Fibroblast of pulmonary artery (primary cell): ENCODE data around the gene FUS.
"Not testable (repeated sequence)": the region's sequence is repeated elsewhere in the genome, so short reads cannot be mapped to it uniquely, and the experiment has no call there.

Experiments used
- DNase-seq: peaks from one replicate; pipeline ENCODE4 v3.0.0-alpha.2; 2010; ENCODE audit warnings: low read depth
- H3K4me3 ChIP-seq: replicated peaks from 2 replicates; pipeline ENCODE4 v1.5.1; 2011; ENCODE audit warnings: low read depth, mild to moderate bottlenecking, control low read depth, low read length, moderate library complexity
- TF ChIP-seq, protein P1 (sequence below): IDR thresholded peaks from 2 replicates; pipeline ENCODE4 v1.5.1; 2011; ENCODE audit warnings: mild to moderate bottlenecking, control low read depth, low read length, inconsistent platforms; ENCODE audit errors: missing control alignments

Gene FUS

DNA sequence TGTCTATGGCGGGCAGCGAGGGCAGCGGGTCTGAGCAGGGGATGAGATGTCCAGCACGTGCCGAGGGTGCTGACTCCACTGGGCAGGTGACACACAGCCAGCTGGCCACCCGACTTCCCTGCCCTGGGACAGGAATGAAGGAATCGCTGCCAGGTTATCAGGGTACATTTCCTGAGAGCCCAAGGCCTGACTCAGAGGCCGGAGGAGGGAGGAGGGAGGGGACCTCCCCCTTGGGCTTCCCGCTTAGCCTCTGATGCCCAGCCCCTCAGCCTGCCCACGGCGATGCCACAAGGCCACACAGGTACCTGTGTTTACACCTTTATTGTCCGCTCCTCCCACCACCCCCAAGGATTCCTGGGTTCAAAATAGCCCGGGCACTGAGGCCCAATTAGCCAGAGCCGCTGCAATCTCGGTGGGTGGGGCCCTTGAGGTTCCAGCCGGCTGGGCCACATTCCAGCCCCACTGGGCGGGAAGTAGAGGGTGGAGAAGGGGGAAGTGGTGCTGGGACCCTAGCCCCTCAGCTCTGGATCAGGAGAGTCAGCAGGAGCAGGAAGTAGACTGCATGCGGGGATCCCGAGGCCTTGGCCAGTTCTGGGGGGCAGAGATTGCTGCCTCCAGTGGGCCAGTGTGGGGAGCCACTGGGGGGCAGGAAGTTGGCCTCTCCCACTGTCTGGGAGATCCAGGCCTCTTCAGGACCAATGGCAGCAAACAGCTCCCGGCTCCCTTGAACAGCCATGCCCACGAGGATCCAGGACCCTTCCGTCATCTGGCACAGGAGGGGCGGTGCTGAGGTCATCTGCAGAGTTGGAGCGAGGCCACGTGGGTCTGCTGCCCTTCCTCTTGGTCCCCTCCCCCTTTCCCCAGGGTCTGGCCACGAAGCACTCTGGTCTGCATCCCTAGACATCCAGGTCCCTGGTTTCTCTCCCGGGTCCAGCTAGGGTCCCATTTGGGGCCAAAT, 41.0 kb upstream of the FUS start:
- peak overlapping the region; percentile 10 for H3K4me3 ChIP-seq
- DNase-seq: peak; percentile 62
- TF ChIP-seq, protein P1, sequence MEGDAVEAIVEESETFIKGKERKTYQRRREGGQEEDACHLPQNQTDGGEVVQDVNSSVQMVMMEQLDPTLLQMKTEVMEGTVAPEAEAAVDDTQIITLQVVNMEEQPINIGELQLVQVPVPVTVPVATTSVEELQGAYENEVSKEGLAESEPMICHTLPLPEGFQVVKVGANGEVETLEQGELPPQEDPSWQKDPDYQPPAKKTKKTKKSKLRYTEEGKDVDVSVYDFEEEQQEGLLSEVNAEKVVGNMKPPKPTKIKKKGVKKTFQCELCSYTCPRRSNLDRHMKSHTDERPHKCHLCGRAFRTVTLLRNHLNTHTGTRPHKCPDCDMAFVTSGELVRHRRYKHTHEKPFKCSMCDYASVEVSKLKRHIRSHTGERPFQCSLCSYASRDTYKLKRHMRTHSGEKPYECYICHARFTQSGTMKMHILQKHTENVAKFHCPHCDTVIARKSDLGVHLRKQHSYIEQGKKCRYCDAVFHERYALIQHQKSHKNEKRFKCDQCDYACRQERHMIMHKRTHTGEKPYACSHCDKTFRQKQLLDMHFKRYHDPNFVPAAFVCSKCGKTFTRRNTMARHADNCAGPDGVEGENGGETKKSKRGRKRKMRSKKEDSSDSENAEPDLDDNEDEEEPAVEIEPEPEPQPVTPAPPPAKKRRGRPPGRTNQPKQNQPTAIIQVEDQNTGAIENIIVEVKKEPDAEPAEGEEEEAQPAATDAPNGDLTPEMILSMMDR: no peak

DNA sequence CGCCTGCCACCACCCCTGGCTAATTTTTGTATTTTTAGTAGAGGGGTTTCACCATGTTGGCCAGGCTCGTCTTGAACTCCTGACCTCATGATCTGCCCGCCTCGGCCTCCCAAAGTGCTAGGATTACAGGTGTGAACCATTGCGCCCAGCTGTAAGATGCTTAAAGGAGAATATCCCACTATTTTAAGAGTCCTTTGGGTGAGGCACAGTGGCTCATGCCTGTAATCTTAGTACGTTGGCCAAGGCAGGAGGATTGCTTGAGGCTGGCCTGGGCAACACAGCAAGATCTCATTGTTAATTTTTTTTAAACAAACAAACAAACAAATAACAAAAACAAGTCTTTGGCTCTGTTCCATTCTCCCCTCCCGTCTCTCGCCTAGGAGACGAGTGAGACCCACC, 38.9 kb upstream of the FUS start:
- H3K4me3 ChIP-seq, DNase-seq: not testable (repeated sequence)

DNA sequence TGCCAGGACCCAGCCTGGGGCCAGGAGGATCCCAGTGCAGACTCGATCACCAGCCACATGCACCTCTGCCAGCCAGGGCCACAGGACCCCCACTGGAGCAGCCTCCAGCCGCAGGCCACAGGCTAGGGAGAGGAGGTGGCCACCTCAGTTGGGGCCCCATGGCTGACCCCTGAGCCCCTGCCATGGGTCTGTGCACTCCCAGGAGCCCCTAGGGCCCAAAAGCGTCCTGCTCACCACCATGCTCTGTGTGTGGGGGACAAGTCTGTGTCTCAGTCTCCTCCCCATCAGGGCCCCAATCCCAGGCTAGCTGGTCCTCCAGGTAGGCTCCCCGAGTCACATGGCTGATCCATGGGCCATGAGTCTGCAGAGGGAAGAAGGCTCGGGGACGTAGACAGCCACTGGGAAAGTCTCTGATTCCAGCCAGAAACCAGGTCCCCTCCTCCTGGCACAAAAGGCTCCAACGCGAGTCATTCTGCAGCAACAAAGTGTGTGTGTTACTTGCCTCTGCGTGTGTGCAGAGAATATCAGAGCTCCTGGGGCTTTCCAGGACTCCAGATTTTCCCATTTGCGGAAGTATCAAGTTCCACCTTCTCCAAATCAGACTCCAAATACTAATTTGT, 38.3 kb upstream of the FUS start:
- no peak for DNase-seq
- TF ChIP-seq, protein P1: no peak
- H3K4me3 ChIP-seq: peak overlapping the region; percentile 9

DNA sequence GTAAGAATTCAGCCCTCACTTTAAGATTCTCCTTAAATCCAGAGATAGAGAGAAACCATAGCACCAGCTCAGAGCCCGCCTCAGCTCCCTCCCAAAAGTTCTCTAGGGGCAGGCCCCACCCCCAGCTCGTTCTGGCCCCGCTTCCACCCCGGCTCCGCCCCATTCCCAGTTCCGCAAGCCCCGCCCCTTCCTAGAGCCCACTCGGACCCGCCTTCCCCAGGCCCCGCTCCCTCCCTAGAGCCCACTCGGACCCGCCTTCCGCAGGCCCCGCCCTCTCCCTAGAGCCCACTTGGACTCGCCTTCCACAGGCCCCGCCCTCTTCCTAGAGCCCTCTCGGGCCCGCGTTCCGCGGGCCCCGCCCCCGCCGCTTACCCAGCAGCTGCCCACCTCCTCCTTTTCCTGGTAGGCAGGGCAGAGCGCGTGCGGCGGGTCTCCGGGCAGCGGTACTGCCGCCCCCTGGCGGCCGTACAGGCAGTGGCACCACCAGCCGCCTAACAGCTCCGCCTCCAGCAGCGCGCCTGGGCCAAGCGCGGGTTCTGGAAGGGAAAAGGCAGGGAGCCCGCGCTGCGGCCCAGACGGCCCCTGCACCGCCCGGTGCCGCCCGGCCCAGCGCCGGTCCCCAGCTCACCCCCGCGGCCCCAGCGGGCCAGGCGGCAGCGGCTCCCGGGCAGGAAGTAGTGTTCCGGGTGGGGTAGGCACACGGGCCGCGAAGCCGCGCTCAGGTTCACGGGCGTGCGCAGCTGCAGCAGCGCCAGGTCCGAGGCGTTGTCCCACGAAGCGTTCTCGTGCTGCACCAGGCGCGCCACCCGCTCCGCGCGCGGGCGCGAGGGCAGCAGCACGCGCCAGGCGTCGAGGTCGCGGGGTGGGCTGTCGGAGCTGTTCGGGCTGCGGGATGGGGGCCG, 37.6 kb upstream of the FUS start:
- H3K4me3 ChIP-seq: peak overlapping the region; percentile 32
- DNase-seq: peak; percentile 99
- TF ChIP-seq, protein P1: peak; percentile 73

DNA sequence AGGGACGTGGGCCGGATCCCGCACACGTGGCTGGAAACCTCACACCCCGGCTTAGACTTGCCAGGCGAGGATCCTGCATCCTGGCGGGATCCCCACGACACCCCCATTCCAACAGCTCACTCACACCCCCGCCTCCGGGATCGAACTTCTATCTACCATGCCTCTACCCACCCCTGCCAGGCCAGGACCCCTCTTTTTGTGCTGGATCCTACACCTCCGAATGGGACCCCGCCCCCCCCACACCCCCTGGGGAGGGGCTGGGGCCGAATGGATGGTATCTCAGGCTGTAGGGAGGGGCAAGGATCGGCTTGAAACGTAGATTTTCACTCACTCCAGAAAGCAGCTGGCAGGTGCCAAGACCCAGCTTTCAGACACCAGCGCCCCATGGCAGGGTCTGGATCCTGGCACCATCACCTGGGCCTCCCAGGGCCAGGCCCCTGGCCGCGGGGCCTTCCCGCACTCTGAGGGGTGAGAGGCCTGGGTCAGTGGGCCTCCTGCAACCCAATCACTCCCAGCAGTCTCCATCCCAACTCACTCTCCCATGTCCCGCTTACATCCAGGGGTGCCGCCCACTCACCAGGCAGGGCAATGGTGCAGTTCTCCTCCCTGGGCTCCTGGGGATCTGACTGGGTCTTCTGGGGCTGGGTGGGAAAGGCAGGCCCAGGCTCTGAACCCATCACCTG, 36.8 kb upstream of the FUS start:
- TF ChIP-seq, protein P1: no peak
- H3K4me3 ChIP-seq: no peak overlapping the region
- no peak for DNase-seq

DNA sequence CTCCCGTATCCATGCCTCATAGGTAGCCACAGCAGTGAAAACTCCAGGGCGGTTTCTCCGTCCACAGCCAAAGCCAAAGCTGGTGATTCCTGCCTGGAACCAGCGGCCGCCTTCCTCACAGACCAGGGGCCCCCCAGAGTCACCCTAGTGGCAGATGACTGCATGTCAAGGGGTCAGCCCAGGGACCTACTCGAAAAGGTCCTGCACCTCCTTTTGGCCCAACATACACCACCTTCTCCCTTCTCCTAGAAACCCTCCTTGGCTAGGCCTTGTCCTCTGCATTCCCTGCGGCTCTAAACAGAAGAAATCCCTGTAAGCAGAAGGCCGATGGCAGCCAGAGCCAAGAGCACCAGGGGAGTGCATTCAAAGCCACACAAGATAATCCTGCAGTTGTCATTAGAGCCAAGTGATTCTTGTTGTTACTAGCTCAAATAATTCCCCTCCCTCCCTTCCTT, 36.2 kb upstream of the FUS start:
- TF ChIP-seq, protein P1: no peak
- no peak overlapping the region for H3K4me3 ChIP-seq
- DNase-seq: no peak

DNA sequence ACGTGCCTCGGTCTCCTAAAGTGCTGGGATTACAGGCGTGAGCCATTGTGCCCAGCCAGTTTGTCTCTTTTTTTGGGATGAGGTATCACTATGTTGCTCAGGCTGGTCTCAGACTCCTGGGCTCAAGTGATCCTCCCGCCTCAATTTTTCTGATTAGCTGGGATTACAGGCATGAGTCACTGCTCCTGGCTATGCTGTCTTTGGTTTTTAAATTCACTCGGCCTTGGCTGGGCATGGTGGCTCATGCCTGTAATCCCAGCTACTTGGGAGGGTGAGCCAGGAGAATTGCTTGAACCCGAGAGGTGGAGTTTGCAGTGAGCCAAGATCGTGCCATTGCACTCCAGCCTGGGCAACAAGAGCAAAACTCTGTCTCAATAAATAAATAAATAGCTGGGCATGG, 35.5 kb upstream of the FUS start:
- DNase-seq, H3K4me3 ChIP-seq: not testable (repeated sequence)
